H9 (cell line): ENCODE results near the gene SARNP. TPM values are rescaled to one million over a fixed set of nuclear protein-coding genes. Genes with fewer than 3 reads are reported as not detected.

Experiments
- DNase-seq: peaks from one replicate; pipeline ENCODE4 v3.0.0-alpha.2; 2017
- H2AFZ ChIP-seq: one replicate; pipeline ENCODE4 v1.6.1; 2013; ENCODE audit warnings: mild to moderate bottlenecking, low read length, control low read depth, moderate library complexity
- H2AK5ac ChIP-seq: 2 replicates; pipeline ENCODE4 v1.6.1; 2013; ENCODE audit warnings: low read length, control low read depth, mixed read lengths; ENCODE audit not compliant: insufficient read length
- H2BK120ac ChIP-seq: one replicate; pipeline ENCODE4 v1.6.1; 2013; ENCODE audit warnings: low read depth, mild to moderate bottlenecking, low read length, control low read depth, inconsistent platforms; ENCODE audit not compliant: poor library complexity, severe bottlenecking
- H2BK12ac ChIP-seq: 2 replicates; pipeline ENCODE4 v1.6.1; 2013; ENCODE audit warnings: low read length, control low read depth, mixed read lengths, low read depth; ENCODE audit not compliant: insufficient read length
- H2BK15ac ChIP-seq: 2 replicates; pipeline ENCODE4 v1.6.1; 2013; ENCODE audit warnings: low read depth, low read length, control low read depth
- H2BK20ac ChIP-seq: one replicate; pipeline ENCODE4 v1.6.1; 2013; ENCODE audit warnings: low read depth, mild to moderate bottlenecking, low read length, control low read depth, inconsistent platforms; ENCODE audit not compliant: poor library complexity, severe bottlenecking
- H2BK5ac ChIP-seq: 2 replicates; pipeline ENCODE4 v1.6.1; 2013; ENCODE audit warnings: low read length, control low read depth, mixed read lengths; ENCODE audit not compliant: insufficient read length
- H3K14ac ChIP-seq: 2 replicates; pipeline ENCODE4 v1.6.1; 2013; ENCODE audit warnings: low read length, control low read depth; ENCODE audit not compliant: insufficient read depth
- H3K18ac ChIP-seq: 2 replicates; pipeline ENCODE4 v1.6.1; 2013; ENCODE audit warnings: low read depth, mild to moderate bottlenecking, mixed read lengths, low read length, control low read depth; ENCODE audit not compliant: insufficient read length
- H3K23ac ChIP-seq: 2 replicates; pipeline ENCODE4 v1.6.1; 2013; ENCODE audit warnings: low read length, control low read depth, mixed read lengths, low read depth; ENCODE audit not compliant: insufficient read length
- H3K23me2 ChIP-seq: 2 replicates; pipeline ENCODE4 v1.6.1; 2013; ENCODE audit warnings: low read depth, mild to moderate bottlenecking, mixed read lengths, low read length, control low read depth; ENCODE audit not compliant: insufficient read length, poor library complexity, severe bottlenecking
- H3K27ac ChIP-seq: 2 replicates; pipeline ENCODE4 v1.5.1; 2013; ENCODE audit warnings: low read length, control low read depth, mixed read lengths, low read depth; ENCODE audit not compliant: insufficient read length
- H3K27me3 ChIP-seq: 2 replicates; pipeline ENCODE4 v1.6.1; 2013; ENCODE audit warnings: low read length, control low read depth, inconsistent platforms; ENCODE audit not compliant: insufficient read depth
- H3K4ac ChIP-seq: 2 replicates; pipeline ENCODE4 v1.6.1; 2013; ENCODE audit warnings: low read depth, mild to moderate bottlenecking, control low read depth, inconsistent platforms, low read length, moderate library complexity
- H3K4me1 ChIP-seq: 2 replicates; pipeline ENCODE4 v1.6.1; 2013; ENCODE audit warnings: low read length, control low read depth, inconsistent platforms; ENCODE audit not compliant: insufficient read depth
- H3K4me2 ChIP-seq: 2 replicates; pipeline ENCODE4 v1.6.1; 2013; ENCODE audit warnings: low read length, control low read depth, mixed read lengths; ENCODE audit not compliant: insufficient read length, insufficient read depth
- H3K56ac ChIP-seq: 2 replicates; pipeline ENCODE4 v1.6.1; 2013; ENCODE audit warnings: low read depth, mild to moderate bottlenecking, mixed read lengths, low read length, control low read depth; ENCODE audit not compliant: insufficient read length
- H3K79me1 ChIP-seq: 2 replicates; pipeline ENCODE4 v1.6.1; 2013; ENCODE audit warnings: low read depth, mild to moderate bottlenecking, moderate library complexity, low read length, control low read depth, inconsistent platforms; ENCODE audit not compliant: insufficient read depth, poor library complexity, severe bottlenecking
- H3K79me2 ChIP-seq: 2 replicates; pipeline ENCODE4 v1.6.1; 2013; ENCODE audit warnings: low read length, control low read depth, inconsistent platforms; ENCODE audit not compliant: insufficient read depth
- H3K9ac ChIP-seq: 2 replicates; pipeline ENCODE4 v1.6.1; 2013; ENCODE audit warnings: low read length, control low read depth, mixed read lengths; ENCODE audit not compliant: insufficient read length; ENCODE audit errors: extremely low read depth
- H3K9me3 ChIP-seq: one replicate; pipeline ENCODE4 v1.6.1; 2013; ENCODE audit warnings: low read depth, low read length, inconsistent platforms; ENCODE audit not compliant: control insufficient read depth
- H3T11ph ChIP-seq: one replicate; pipeline ENCODE4 v1.6.1; 2013; ENCODE audit warnings: mild to moderate bottlenecking, low read length, control low read depth, inconsistent platforms
- H4K20me1 ChIP-seq: one replicate; pipeline ENCODE4 v1.6.1; 2013; ENCODE audit not compliant: control insufficient read depth, insufficient read length, insufficient read depth
- H4K5ac ChIP-seq: 2 replicates; pipeline ENCODE4 v1.6.1; 2013; ENCODE audit warnings: low read depth, mild to moderate bottlenecking, mixed read lengths, low read length, control low read depth; ENCODE audit not compliant: insufficient read length
- H4K8ac ChIP-seq: replicated peaks from 2 replicates; pipeline ENCODE4 v1.6.1; 2013; ENCODE audit warnings: low read length, control low read depth, mixed read lengths, low read depth; ENCODE audit not compliant: insufficient read length
- H4K91ac ChIP-seq: 2 replicates; pipeline ENCODE4 v1.6.1; 2013; ENCODE audit warnings: low read depth, mild to moderate bottlenecking, moderate library complexity, mixed read lengths, low read length, control low read depth; ENCODE audit not compliant: insufficient read length
- H3K27ac Mint-ChIP-seq, 3 experiments: 2 replicates in 2 of 3; 3 replicates in 1 of 3; pipeline ENCODE4 v1.8.0; 2020 to 2021; ENCODE audit warnings: mixed read lengths in 3 of 3, mild to moderate bottlenecking in 1 of 3, moderate library complexity in 1 of 3
- H3K27me3 Mint-ChIP-seq: 2 replicates; pipeline ENCODE4 v1.8.0; 2021; ENCODE audit warnings: low read depth, mild to moderate bottlenecking, moderate library complexity, mixed read lengths
- H3K36me3 Mint-ChIP-seq, 3 experiments: 2 replicates in 2 of 3; 3 replicates in 1 of 3; pipeline ENCODE4 v1.8.0; 2020 to 2021; ENCODE audit warnings: low read depth in 3 of 3, mixed read lengths in 3 of 3; ENCODE audit not compliant: insufficient read depth in 1 of 3
- H3K4me1 Mint-ChIP-seq, 2 experiments: 2 replicates each; pipeline ENCODE4 v1.8.0; 2020; ENCODE audit warnings: mixed read lengths in 2 of 2
- H3K4me3 Mint-ChIP-seq, 2 experiments: 2 replicates in 1 of 2; 3 replicates in 1 of 2; pipeline ENCODE4 v1.8.0; 2020 to 2021; ENCODE audit warnings: mild to moderate bottlenecking in 2 of 2, mixed read lengths in 2 of 2, moderate library complexity in 1 of 2
- H3K9me3 Mint-ChIP-seq, 2 experiments: 2 replicates in 1 of 2; 3 replicates in 1 of 2; pipeline ENCODE4 v1.8.0; 2020; ENCODE audit warnings: mild to moderate bottlenecking in 2 of 2, mixed read lengths in 2 of 2, moderate library complexity in 1 of 2
- WGBS: extraction: QIAGEN DNeasy Blood & Tissue Kit; methylation state at CpG from one replicate; pipeline ENCODE4 v1.1.7; 2013; ENCODE audit warnings: missing lambda C conversion rate, low lambda C conversion rate, mixed read lengths; ENCODE audit not compliant: insufficient read length; ENCODE audit errors: extremely low coverage; 5-methylcytosine and 5-hydroxymethylcytosine counted together
- total RNA-seq: library from RNA; stranded (reverse); gene quantifications from 2 replicates; pipeline ENCODE4 v1.2.1, GENCODE V29; 2021
- TF ChIP-seq, protein P1 (sequence below): fragments of 200-600 bp; sonication (generic); conservative IDR thresholded peaks from 3 replicates; pipeline ENCODE4 v1.8.0; 2021; ENCODE audit warnings: antibody characterized with exemption, mild to moderate bottlenecking

SARNP gene
- total RNA-seq, 1 experiment from 2014 or later: 127 TPM

DNA sequence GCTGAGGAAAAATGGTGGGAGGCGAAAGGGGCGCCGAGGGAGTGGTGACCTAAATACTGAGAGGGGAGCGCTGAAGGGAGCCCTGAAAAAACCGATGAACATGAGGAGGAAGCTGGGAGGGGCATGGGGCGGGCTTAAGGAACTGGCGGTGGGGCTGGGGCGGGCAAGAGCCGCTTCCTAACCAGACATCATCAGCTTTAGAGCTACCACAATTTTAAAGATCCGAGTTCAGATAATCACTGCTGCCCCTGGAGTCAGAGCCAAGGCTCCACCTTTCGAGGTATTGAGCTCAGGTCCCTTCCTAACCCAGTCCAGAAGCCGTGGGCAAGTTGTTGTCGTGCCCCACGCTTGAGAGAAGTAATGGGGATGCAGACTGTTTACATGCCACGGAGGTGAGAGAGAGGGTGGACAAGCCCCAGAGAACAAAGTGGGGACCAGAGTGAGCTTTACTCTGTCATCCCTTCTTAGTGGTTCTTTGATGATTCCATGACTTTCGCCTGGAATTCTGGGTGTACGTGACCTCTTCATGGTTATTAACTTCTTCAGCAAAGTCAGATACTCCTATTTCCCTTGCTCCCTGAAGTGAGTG lies 710 bp upstream of the SARNP start:
- H2BK20ac ChIP-seq: no peak overlapping the region
- H3K18ac ChIP-seq: no peak overlapping the region
- no peak overlapping the region for H3K23ac ChIP-seq
- no peaks in the 10 kb centered on the region for H3K27me3 Mint-ChIP-seq
- no peak overlapping the region for H2BK120ac ChIP-seq
- H2AFZ ChIP-seq: no peak overlapping the region
- TF ChIP-seq, protein P1, sequence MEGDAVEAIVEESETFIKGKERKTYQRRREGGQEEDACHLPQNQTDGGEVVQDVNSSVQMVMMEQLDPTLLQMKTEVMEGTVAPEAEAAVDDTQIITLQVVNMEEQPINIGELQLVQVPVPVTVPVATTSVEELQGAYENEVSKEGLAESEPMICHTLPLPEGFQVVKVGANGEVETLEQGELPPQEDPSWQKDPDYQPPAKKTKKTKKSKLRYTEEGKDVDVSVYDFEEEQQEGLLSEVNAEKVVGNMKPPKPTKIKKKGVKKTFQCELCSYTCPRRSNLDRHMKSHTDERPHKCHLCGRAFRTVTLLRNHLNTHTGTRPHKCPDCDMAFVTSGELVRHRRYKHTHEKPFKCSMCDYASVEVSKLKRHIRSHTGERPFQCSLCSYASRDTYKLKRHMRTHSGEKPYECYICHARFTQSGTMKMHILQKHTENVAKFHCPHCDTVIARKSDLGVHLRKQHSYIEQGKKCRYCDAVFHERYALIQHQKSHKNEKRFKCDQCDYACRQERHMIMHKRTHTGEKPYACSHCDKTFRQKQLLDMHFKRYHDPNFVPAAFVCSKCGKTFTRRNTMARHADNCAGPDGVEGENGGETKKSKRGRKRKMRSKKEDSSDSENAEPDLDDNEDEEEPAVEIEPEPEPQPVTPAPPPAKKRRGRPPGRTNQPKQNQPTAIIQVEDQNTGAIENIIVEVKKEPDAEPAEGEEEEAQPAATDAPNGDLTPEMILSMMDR: no peak
- peaks cover 8% of the 10 kb centered on the region for H3K79me1 ChIP-seq
- H3K4ac ChIP-seq: no peak overlapping the region
- peak overlapping the region; percentile 96 for H3K4me2 ChIP-seq
- H2BK5ac ChIP-seq: no peak overlapping the region
- H3K27ac ChIP-seq: no peak overlapping the region
- H3K9ac ChIP-seq: peak overlapping the region; percentile 91
- no peak overlapping the region for H2BK15ac ChIP-seq
- H3T11ph ChIP-seq: no peak overlapping the region
- no peak overlapping the region for H4K91ac ChIP-seq
- peaks cover 31% of the 10 kb centered on the region; the same call in 1 of the 2 replicates for H3K79me2 ChIP-seq
- no peak overlapping the region for H2BK12ac ChIP-seq
- H4K20me1 ChIP-seq: no peaks in the 10 kb centered on the region
- no CpG with 5 or more reads among the region's 17 CpGs for WGBS
- H2AK5ac ChIP-seq: no peak overlapping the region
- no peak for DNase-seq
- H3K4me1 Mint-ChIP-seq: peaks cover 37% of the 10 kb centered on the region in 2 experiments
- no peak overlapping the region; a peak in 2 of 7 replicates for H3K27ac Mint-ChIP-seq
- no peak overlapping the region for H3K56ac ChIP-seq
- no peaks in the 10 kb centered on the region for H3K9me3 ChIP-seq
- peaks cover 2% of the 10 kb centered on the region; the same call in 1 of the 2 replicates for H3K4me1 ChIP-seq
- H3K23me2 ChIP-seq: peaks cover 12% of the 10 kb centered on the region
- H3K14ac ChIP-seq: no peak overlapping the region
- H3K4me3 Mint-ChIP-seq: no peak overlapping the region
- H3K36me3 Mint-ChIP-seq: peaks cover 24 to 54% (median 49%) of the 10 kb centered on the region in 3 experiments; a peak in 6 of 7 replicates
- H3K9me3 Mint-ChIP-seq: no peaks in the 10 kb centered on the region
- no peak overlapping the region for H4K8ac ChIP-seq
- H4K5ac ChIP-seq: no peak overlapping the region
- no peaks in the 10 kb centered on the region for H3K27me3 ChIP-seq
